Stomach (tissue), 9 donors: ENCODE data around the gene BCL2L12. TPM values are rescaled to one million over a fixed set of nuclear protein-coding genes. Genes with fewer than 3 reads are reported as not detected.

Experiments
- DNase-seq, 2 donors: peaks; one replicate each; pipeline versions ENCODE4 v3.0.0 to v3.0.0-alpha.2; 2013 to 2019
- H3K27ac ChIP-seq, 5 donors: fragments of 200-600 bp in 4 of 5; sonication (generic) in 4 of 5; one replicate each; pipeline ENCODE4 v1.5.1; 2013 to 2019; ENCODE audit warnings: mild to moderate bottlenecking in 1 of 5, moderate library complexity in 1 of 5
- H3K27me3 ChIP-seq, 3 donors: fragments of 200-600 bp; sonication (generic); one replicate each; pipeline ENCODE4 v1.5.1; 2017 to 2019; ENCODE audit warnings: mixed run types in 1 of 3
- H3K36me3 ChIP-seq, 4 donors: fragments of 200-600 bp; sonication (generic); 1 replicate in 3 of 4; 2 replicates in 1 of 4; pipeline ENCODE4 v1.5.1; 2016 to 2019
- H3K4me1 ChIP-seq, 4 donors: fragments of 200-600 bp; sonication (generic); one replicate each; pipeline ENCODE4 v1.5.1; 2016 to 2019
- H3K4me3 ChIP-seq, 4 donors: fragments of 200-600 bp; sonication (generic) in 3 of 4; one replicate each; pipeline ENCODE4 v1.5.1; 2016 to 2019; ENCODE audit warnings: mild to moderate bottlenecking in 1 of 4
- H3K9me3 ChIP-seq, 4 donors: fragments of 200-600 bp; sonication (generic); one replicate each; pipeline ENCODE4 v1.5.1; 2016 to 2019
- EP300 ChIP-seq: sonication (generic); formaldehyde crosslinking; IDR thresholded peaks from one replicate; pipeline ENCODE4 v1.6.1; 2017; ENCODE audit warnings: antibody characterized with exemption
- POLR2A ChIP-seq, 4 donors: fragments of 450-650 bp; IDR thresholded peaks; one replicate each; pipeline ENCODE4 v1.6.1; 2016; ENCODE audit warnings: antibody characterized with exemption in 4 of 4, control low read depth in 2 of 4, mild to moderate bottlenecking in 1 of 4, moderate library complexity in 1 of 4
- POLR2AphosphoS5 ChIP-seq, 3 donors: sonication (generic); formaldehyde crosslinking; IDR thresholded peaks; one replicate each; pipeline ENCODE4 v1.6.1; 2016; ENCODE audit warnings: antibody characterized with exemption in 3 of 3
- WGBS, 5 donors: extraction: QIAGEN DNeasy Blood & Tissue Kit in 3 of 5; methylation state at CpG; one replicate each; pipeline versions ENCODE4 v1.1.5 to v1.1.7; 2013 to 2018; 5-methylcytosine and 5-hydroxymethylcytosine counted together
- intact Hi-C: fragments of 100-400 bp; cut with DNase I; formaldehyde crosslinking; loops from one replicate; pipeline ENCODE4 v1.15.1; 2023; ENCODE audit warnings: low total_unique reads
- polyA plus RNA-seq, 3 donors: library from polyadenylated mRNA; stranded (reverse); fragments of 200-250 nt; gene quantifications; one replicate each; pipeline ENCODE4 v1.2.3, GENCODE V29; 2013
- total RNA-seq, 5 donors: library from RNA; depleted of rRNA; stranded (reverse); fragments of >200 nt; gene quantifications; one replicate each; pipeline versions ENCODE4 v1.1.0 to v1.2.3, GENCODE V29; 2014 to 2016
- TF ChIP-seq, protein P1 (sequence below), 7 experiments: fragments of 450-650 bp in 4 of 7; fragments of 200-600 bp in 3 of 7; sonication (generic) in 3 of 7; IDR thresholded peaks; one replicate each; pipeline ENCODE4 v1.5.1; 2016 to 2019; ENCODE audit warnings: antibody characterized with exemption in 7 of 7, control low read depth in 2 of 7, mild to moderate bottlenecking in 1 of 7
- donor health status: healthy with polysubstance abuse.
- donor health status: Bipolar disorder and iron deficiency.
- donor health status: healthy.

The BCL2L12 gene
- total and polyA plus RNA-seq, 8 donors, result 2.3 to 23.3 (median 9.4) TPM

DNA sequence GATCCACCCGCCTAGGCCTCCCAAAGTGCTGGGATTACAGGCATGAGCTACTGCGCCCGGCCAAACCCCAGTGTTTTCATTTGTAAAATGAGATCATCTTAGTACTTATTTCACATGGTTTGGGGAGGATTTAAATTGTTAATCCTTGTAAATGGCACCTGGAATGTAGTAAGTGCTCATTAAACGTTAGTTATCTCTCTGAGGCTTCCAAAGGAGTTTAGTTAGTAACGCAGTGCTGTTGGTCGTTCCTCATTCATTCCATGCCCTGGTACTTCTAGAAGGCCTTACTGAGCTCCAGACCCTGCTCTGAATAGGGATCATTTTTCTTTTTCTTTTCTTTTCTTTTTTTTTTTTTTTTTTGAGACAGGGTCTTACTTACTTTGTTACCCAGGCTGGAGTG lies 30.4 kb downstream of the BCL2L12 start:
- Histone ChIP-seq H3K36me3 (no peaks in the 10 kb centered on the region), H3K9me3 (no peaks in the 10 kb centered on the region), H3K27ac (no peak overlapping the region), H3K27me3 (peaks cover 0 to 26% (median 9%) of the 10 kb centered on the region in 3 donors), H3K4me3 (no peak overlapping the region), H3K4me1 (peaks cover 2 to 8% (median 6%) of the 10 kb centered on the region in 4 donors)
- TF ChIP-seq, protein P1, sequence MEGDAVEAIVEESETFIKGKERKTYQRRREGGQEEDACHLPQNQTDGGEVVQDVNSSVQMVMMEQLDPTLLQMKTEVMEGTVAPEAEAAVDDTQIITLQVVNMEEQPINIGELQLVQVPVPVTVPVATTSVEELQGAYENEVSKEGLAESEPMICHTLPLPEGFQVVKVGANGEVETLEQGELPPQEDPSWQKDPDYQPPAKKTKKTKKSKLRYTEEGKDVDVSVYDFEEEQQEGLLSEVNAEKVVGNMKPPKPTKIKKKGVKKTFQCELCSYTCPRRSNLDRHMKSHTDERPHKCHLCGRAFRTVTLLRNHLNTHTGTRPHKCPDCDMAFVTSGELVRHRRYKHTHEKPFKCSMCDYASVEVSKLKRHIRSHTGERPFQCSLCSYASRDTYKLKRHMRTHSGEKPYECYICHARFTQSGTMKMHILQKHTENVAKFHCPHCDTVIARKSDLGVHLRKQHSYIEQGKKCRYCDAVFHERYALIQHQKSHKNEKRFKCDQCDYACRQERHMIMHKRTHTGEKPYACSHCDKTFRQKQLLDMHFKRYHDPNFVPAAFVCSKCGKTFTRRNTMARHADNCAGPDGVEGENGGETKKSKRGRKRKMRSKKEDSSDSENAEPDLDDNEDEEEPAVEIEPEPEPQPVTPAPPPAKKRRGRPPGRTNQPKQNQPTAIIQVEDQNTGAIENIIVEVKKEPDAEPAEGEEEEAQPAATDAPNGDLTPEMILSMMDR (IDR thresholded peaks at IDR 0.05), result no peak
- TF ChIP-seq POLR2AphosphoS5 (IDR thresholded peaks at IDR 0.05) (no peak), POLR2A (IDR thresholded peaks at IDR 0.05) (no peak), EP300 (no peak)
- DNase-seq, result no peak
- WGBS, 5 donors, result 81 to 88% (median 83%) methylated on average over 6 of the region's 6 CpGs
- intact Hi-C loops, result no loop called here

DNA sequence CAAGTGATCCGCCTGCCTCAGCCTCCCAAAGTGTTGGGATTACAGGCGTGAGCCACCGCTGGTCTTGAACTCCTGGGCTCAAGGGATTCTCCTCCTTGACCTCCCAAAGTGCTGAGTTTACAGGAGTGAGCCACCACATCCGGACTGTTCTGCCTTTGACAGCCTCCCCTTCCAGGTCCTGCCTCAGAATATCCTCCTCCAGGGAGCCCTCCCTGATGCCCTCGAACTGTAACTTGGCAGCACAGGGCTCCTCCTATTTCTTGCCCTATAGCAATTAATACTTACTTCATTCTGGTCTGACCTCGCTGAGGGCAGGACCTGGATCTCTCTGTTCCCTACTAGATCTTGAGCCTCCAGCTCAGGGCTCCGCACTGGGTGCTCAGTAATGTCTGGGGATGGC lies 31.1 kb downstream of the BCL2L12 start:
- H3K27me3 ChIP-seq, result peaks cover 0 to 24% (median 9%) of the 10 kb centered on the region in 3 donors
- H3K27ac ChIP-seq, result no peak overlapping the region
- no peak overlapping the region for H3K4me3 ChIP-seq
- intact Hi-C loops, result no loop called here
- TF ChIP-seq, protein P1 (IDR thresholded peaks at IDR 0.05), result no peak
- no peak for TF ChIP-seq POLR2A (IDR thresholded peaks at IDR 0.05)
- no peak for TF ChIP-seq EP300
- no peak for TF ChIP-seq POLR2AphosphoS5 (IDR thresholded peaks at IDR 0.05)
- peaks cover 0 to 4% (median 0%) of the 10 kb centered on the region in 4 donors for H3K4me1 ChIP-seq
- WGBS, 5 donors, result 81 to 96% (median 92%) methylated on average over 7 of the region's 7 CpGs
- no peaks in the 10 kb centered on the region for H3K9me3 ChIP-seq
- DNase-seq, result no peak
- no peaks in the 10 kb centered on the region for H3K36me3 ChIP-seq

DNA sequence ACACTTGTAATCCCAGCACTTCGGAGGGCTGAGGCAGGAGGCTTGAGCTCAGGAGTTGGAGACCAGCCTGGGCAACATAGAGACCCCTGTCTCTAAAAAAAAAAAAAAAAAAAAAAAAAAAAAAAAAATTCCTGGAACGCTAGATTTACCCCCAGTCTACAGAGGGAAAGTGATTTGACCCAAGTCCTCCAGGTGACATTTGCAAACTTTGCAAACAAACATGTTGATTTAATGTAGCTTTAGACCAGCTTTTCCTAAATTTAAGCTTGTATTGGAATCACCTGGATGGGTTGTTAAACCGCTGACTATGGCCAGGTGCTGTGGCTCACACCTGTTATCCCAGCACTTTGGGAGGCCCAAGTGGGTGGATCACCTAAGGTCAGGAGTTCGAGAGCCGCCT lies 33.6 kb downstream of the BCL2L12 start:
- intact Hi-C loops, result no loop called here

DNA sequence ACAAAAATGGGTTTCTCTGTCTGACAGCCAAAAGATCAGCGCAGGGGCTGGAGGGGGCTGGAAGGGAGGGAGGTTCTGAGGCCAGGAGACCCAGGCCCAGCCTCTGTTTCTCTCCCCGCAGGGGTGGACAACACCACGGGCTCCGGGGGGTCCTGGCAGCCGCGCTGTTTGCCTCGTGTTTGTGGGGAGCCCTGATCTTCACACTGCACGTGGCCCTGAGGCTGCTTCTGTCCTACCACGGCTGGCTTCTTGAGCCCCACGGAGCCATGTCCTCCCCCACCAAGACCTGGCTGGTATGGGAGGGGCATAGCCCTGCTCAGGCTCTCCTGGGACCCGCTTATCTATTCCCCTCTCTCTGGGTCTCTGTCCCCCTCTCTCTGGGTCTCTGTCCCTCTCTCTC lies 34.8 kb downstream of the BCL2L12 start:
- H3K4me3 ChIP-seq, result no peak overlapping the region
- WGBS, 5 donors, result 50 to 59% (median 57%) methylated on average over 9 to 11 of the region's 11 CpGs
- H3K27ac ChIP-seq, result no peak overlapping the region
- intact Hi-C loops, result loop anchor here (10.0 kb wide), 1 partner anchor 94 kb away; no protein-coding TSS in a partner anchor
- TF ChIP-seq EP300 (no peak), POLR2A (IDR thresholded peaks at IDR 0.05) (no peak), POLR2AphosphoS5 (IDR thresholded peaks at IDR 0.05) (no peak)
- TF ChIP-seq, protein P1 (IDR thresholded peaks at IDR 0.05), result no peak
- DNase-seq, result no peak
- peaks cover 0 to 4% (median 0%) of the 10 kb centered on the region in 4 donors for H3K4me1 ChIP-seq
- H3K36me3 ChIP-seq, result no peaks in the 10 kb centered on the region
- peaks cover 0 to 21% (median 9%) of the 10 kb centered on the region in 3 donors for H3K27me3 ChIP-seq
- H3K9me3 ChIP-seq, result no peaks in the 10 kb centered on the region

More for the DNA sequence above, 33.6 kb downstream of the BCL2L12 start:
- TF ChIP-seq POLR2AphosphoS5 (IDR thresholded peaks at IDR 0.05), result no peak
- no peak for TF ChIP-seq POLR2A (IDR thresholded peaks at IDR 0.05)
- TF ChIP-seq, protein P1 (IDR thresholded peaks at IDR 0.05), result no peak
- no peak for TF ChIP-seq EP300
- Histone ChIP-seq H3K27me3 (peaks cover 0 to 21% (median 9%) of the 10 kb centered on the region in 3 donors), H3K4me1 (peaks cover 0 to 4% (median 0%) of the 10 kb centered on the region in 4 donors), H3K9me3 (no peaks in the 10 kb centered on the region), H3K36me3 (no peaks in the 10 kb centered on the region), H3K4me3 (no peak overlapping the region), H3K27ac (no peak overlapping the region)
- 77 to 91% (median 87%) methylated on average over 5 of the region's 5 CpGs for whole genome bisulfite sequencing, 5 donors
- no peak for DNase-seq
